ENCODE results near the gene BCAN.

- TF ChIP-seq CTCF (IDR thresholded peaks at IDR 0.05) (no peak), POLR2A (IDR thresholded peaks at IDR 0.05) (no peak)
Measured at GRCh38 chr1:156692925-156693847, 51.3 kb downstream of the BCAN start.
